Activated T-cell treated with anti-CD3 and anti-CD28 coated beads for 48 hours (primary cell): Measurements from ENCODE around the gene GATA2.

Experiments
- DNase-seq: peaks from one replicate; pipeline ENCODE4 v3.0.0-alpha.2; 2020; ENCODE audit warnings: low read depth

GATA2 gene

DNA sequence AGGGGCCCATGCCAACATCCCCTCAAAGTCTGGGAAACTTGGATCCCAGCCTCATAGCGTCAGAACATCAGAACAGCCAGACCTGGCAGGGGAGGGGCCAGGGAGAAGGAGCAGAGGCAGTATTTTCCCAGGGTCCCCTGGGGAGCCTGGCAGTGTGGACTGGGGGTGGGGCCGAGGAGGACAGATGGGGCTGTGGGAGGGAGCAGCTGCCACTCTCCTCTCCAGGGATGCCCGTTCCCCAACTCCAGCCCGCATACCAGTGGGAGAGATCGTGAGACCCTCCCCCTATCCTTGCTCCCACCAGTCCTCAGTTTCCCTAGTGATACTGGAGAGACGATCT is 19.9 kb downstream of the GATA2 start:
- DNase-seq: no peak

DNA sequence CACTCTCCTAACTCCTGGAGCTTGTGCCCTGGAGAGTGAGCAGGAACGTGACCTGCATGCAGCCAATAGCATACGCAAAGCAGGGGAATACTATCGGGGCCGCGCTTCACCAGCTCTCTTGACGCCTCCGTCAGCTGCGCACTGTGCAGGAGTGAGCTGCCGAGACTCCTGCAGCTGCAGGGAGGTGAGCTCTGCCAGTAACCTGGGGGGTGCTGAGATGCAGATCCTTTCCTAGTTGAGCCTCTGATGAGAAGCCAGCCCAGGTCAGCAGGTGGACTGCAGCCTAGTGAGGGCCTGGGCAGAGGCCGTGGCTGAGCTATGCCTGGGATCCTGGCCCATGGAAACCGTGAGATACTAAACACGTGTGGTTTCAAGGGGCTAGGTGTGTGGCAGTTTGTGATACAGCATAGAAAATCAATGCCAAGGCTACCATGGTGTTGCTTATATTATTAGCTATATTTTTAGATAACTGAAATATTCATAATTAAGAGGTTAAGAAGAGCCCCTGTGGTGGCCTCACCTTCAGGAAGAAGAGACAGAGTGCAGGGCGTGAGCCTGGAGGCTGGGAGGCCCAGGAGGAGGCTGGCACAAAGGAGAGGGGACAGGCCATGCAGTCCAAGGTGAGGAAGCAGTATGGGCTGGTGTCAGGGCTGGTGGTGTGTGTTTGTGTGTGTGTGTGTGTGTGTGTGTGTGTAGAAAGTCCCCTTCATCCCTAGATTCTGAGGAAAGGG is 20.4 kb downstream of the GATA2 start:
- DNase-seq: no peak

DNA sequence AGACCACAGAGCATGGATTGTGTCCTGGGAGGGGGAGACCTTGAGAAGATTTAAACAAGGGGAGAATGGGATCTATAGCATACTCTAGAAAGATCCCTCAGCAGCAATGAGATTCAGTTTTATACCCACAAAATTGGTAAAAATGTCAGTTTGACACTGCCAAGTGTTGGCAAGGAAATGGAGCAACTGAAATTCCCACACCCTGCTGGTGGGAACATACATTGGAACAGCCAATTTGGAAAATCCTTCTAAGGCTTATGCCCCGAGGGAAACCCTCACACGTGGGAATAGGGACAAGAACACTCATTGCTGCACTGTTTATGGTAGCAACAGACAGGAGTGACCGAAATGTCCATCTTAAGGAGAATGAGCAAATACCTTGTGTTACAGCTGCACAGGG is 21.3 kb downstream of the GATA2 start:
- no peak for DNase-seq

DNA sequence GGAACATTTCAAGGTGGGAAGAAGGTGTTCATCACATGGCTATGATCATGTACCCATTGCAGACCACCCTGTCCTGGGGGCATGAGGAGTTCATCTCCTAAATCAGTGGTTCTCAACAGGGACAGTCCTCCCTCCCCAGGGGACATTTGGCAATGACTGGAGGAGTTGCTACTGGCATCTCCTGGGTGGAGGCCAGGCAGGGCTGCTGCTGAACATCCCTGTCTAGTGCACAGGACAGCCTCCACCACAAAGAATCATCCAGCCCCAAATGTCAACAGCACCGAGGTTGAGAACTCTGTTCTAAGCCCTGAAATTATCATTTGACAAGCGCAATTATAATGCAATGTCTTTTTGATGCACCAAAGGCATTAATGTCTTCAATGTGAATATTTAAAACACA is 21.9 kb downstream of the GATA2 start:
- no peak for DNase-seq

DNA sequence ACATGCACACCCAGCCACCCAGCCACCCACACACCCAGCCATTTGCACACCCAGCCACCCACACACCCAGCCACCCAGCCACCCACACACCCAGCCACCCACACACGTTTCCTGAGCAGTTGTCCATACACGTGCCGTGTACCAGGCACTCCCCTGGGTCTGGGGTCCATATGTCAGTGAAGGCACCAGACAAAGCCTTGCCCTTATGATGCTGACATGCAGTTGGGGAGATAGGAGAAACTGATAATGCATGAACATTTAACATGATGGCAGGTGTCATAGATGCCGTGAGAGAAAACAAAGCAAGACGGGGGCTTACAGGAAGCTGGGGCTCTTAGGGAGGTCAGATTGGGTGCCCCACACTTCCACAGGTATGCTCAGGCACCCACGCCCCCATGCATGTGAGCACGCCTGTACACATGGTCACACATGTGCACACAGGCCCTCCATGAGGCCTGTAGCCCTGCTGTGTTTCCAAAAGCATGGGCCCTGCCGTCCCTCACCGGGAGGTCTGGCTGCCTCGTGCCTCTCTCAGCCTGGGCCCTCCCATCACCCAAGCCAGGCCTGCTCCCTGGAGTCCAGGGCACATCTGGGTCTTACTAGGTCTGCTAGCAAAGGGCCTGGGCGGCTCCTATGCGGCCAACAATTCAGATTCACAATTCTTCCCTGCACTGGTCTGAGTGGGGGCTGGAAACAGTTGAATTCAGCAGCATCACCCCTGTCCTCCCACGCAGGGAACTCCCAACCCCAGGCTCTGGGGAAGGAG is 22.7 kb downstream of the GATA2 start:
- no peak for DNase-seq

DNA sequence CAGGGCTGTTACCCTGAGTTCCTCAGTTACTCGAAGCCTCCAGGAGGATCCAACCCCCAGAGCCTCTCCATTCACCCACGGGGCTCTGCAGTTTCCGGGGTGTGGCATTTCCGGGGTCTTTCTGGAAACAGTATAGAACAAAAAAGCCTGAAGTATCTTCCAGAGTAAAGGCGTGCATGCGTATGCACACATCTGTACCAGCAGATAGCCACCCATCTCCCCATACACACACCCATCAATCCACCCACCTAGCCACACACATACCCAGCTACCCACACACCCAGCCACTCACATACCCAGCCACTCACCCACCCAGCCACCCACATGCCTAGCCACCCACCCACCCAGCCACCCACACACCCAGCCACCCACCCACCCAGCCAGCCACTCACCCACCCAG is 23.4 kb downstream of the GATA2 start:
- DNase-seq: no peak

DNA sequence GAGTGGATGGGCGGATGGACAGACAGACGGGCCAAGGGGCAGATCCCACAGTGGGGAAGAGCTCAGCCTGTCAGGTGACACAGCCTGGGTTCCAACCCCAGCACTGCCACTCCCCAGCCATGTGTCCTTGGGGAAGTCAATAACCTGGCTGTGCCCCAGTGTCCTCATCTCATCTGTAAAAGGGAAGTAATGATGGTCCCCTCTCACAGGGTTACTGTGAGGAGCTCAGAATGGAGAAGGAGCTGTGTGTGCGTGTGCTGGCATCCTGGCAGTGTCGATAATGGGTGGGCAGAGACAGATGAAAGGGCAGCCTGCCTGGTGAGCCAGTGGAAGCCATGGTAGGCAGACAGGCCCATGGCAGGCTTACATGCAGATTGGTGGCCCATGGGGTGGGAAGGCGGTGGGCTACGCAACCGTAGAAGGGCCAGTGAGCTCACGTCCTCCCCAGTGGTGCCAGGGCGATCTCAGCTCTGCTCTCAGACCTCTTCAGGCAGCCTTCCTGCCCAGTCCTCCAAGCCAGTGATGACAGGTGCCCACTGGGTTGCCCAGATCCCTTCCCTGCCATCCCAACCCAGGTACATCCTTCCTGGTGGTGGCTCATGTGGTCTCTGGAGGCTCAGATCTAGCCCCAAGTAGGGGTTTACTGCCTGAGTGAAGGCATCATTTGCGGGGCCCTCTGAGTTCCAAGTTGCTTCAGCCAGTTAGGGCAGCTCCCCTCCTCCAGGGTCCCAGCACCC is 24.0 kb downstream of the GATA2 start:
- no peak for DNase-seq

DNA sequence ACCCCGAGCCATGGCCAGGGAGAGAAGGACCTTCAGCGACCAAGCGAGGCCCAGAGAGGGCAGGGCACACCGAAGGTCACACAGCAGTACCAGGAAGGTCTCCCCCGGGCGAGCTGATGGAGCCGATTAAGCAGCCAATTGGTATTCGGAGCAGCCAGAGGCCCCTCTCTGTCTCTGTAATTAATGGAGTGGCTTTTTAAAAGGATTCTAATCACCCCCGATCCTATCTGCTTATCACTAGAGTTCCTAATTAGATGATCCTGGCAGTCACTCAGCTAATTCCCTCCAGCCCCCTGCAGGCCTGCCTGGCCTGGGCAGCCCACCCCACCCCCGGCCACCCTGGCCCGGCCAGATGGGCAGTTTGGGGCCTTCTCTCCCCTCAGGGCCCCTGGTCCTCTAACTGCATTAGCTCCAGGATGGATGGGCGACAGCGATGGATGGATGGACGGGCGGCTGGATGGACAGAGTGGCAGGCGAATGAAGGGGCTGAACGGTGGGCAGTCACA is 24.7 kb downstream of the GATA2 start:
- no peak for DNase-seq

DNA sequence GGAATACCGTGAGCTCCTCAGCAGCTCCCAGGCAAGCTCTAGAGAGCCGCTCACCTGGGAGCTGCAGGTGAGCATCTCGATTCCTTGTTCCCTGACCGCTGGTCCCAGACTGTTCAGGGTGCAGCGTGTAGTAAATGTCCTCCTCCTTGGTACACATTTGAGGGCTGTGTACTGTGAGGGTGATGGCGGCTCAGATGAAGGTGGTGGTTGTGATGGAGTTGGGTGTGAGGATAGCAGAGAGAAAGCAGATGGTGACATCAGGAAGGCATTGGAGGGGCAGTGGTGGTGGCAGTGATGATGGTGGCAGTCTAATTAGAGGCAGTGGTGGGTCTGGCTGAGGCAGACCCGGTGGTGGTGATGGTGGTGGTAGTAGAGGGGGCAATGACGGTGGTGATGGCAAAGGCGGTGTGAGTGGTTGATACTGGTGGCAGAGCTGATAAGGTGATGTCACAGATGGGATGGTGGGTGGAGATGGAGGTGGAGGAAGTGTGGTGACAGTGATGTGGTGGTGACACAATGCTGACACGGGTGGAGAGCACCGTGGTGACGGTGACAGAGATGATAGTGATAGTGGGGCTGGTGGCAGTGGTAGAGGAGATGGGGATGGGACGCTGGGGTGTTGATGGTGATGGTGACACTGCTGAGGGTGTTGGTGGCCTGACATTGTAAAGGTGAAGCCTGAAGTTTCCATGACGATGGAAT is 26.0 kb downstream of the GATA2 start, which contains the start of gene DNAJB8:
TSS of gene DNAJB8 (minus strand) at position 51 of the 702 bp plus-strand sequence. CDS start 3,645 bp downstream, outside the sequence.
- no peak for DNase-seq

DNA sequence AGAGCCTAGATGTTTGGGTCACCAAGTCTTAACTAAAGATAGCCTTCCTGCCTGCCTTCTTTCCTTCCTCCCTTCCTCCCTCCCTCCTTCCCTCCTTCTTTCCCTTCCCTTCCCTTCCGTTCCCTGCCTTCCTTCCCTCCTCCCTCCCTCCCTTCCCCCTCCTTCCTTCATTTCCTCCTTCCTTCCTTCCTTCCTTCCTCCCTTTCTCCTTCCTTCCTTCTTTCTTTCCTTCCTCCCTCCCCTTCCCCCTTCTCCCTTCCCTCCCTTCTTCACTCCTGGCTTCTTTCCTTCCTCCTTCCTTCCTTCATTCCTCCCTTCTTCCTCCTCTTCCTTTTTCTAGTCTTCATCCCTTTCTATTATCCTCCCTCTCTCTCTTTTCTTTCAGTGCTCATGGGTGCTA is 28.3 kb downstream of the GATA2 start:
- no peak for DNase-seq

DNA sequence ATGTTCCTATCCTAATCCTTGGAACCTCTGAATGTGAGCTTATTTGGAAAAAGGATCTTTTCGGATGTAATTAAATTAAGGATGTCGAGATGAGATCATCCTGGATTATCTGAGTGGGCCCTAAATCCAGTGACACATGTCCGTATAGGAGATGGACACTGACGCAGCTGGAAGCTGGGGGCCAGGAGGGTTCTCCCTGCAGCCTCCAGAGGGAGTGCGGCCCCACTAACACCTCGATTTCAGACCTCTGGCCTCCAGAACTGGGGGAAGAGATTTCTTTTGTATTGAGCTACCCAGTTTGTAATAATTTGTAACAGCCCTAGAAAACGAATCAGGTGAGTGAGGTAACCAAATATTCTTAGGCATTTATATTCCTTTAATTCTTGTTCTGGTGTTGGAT is 28.8 kb downstream of the GATA2 start:
- no peak for DNase-seq

DNA sequence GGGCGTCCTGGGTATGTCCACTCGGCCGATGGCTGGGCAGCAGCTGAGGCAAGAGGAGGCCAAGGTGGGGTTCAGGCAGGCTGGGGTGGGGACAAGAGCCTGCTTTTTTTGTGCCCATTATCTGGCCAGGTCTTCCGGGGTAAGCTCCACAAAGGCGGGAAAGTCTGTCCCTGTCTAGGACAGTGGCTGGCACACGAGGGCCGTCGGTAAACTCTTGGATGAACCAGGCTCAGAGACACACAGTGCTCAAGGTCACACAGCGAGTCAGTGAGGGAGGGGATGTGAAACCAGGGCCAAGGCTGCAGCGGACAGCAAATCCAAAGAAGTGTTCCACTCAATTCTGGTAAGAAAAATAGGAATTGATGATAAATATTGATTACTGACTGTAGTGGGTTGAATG is 29.2 kb downstream of the GATA2 start:
- DNase-seq: no peak

DNA sequence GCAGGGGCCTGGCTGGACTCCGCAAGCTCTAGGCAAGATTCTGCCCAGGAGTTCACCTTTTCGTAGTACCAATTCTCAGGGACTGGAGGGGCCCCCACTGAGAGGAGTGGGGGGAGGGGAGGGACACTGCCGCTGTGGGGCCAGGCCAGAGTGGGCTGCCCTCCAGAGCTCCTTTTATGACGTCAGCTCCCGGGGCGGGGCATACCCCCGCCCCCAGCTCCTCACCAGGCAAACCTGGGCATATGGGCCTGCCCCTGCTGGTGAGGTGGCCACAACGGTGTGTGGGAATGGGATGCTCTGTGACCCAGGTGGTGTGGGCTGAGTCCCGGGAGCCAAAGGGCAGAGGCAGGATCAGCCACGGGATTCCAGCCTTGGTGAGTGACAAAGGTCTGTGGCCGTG is 29.6 kb downstream of the GATA2 start:
- DNase-seq: no peak

DNA sequence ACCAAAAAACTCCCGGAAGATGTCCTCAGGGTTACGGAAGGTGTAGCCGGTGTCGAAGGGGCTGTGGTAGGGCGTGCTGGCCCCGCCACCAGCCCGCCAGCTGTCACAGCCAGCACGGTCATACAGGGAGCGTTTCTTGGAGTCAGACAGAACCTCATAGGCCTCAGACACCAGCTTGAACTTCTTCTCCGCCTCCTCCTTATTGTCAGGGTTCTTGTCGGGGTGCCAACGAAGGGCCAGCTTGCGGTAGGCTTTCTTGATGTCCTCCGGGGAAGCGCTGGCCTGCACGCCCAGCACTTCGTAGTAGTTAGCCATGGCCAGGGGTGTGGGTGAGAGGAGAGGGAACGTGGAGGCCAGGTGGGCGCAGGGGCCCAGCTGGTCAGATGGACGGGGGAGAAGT is 30.1 kb downstream of the GATA2 start:
- DNase-seq: no peak

DNA sequence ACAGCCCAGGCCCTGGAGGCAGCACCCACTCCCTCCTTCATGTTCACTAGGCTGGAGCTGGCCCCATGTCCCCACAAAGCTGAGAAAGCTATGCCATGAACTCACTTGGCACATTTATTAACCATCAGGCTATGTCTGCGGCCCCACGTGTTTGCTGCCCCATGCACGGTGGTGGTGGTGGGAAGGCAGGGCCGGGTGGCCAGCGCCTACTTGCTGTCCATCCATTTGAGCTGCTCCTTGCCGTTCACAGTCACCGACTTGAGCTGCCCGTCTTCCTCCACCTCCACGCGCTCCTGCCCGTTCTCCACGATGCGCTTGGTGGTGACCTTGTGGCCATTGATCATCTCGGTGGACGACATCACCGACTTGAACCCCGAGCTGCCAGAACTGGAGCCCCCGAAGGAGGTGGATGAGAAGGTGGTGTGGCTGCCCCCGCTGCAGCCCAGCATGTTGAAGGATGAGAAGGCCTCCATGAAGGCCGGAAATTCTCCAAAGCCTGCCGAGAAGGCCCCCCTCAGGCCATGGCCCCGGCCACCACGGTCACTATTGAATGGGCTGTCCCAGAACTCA is 30.6 kb downstream of the GATA2 start:
- no peak for DNase-seq

DNA sequence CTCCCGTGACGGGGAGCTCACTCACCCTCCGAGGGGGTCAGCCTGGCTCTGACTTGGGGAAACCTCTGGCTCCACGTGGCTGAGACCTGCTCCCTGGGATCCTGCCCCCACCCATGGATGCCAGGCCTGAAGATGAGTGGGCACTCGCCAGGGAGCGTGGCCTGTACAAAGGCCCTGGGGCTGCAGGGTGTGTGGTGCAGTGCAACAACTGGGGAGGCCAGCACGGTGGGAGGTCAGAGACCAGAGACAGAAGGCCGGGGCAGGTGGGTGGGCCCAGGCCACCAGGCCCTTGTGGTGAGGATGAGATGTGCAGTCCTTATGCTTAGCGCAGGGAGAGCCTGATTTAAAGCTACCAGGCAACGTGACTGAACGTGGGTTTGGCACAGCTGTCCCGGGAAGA is 31.3 kb downstream of the GATA2 start:
- DNase-seq: no peak

DNA sequence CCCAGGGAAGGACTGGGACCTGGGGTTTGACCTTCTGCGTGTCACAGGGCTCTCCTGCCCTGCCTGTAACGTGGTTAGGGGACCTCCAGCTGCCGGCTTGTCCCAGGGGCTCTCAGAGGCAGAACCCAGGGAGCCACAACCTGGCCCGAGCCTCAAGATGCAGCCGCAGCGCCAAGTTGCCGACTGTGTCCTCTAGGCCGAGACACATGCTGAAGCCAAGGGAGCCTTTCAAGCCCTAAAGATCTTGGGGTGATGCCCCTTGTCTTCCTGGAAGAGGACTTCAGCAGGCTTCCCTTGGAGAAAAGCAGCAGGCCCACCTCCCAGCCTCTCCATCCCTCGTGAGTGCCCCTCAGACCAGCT is 33.6 kb downstream of the GATA2 start:
- DNase-seq: no peak

DNA sequence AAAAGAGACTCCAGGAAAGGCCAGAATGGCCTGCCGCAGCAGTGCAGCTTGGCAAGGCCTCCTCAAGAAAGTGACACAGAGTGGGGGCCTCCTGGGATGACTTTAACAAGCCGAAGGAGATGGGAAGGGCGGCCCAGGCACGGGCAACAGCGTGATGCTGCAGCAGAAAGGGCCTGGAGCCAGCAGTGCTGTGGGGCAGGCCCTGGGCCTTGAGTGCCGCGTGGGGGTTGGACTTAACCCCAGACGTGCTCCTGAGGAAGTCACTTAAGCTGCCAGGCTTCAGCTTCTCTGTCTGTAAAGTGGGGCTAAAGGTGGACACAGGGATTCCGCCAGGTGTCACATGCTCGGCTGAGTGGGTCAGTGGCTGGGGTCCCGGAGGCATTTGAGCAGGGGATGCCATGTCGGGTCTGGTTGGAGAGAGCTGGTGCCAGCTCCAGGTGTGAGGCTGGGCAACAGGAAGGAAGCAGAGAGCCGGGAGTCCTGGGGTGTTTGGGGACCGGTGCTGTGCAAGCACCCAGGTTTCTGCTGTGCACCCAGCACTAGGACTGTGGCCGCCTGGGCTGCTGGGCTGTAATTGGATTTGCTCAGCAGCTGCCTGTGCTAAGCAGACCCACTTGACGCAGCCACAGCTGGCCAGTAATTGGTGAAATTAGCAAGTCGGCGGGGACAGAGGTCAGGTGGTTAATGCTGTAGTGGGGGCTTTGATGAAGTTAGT is 34.1 kb downstream of the GATA2 start:
- DNase-seq: no peak

DNA sequence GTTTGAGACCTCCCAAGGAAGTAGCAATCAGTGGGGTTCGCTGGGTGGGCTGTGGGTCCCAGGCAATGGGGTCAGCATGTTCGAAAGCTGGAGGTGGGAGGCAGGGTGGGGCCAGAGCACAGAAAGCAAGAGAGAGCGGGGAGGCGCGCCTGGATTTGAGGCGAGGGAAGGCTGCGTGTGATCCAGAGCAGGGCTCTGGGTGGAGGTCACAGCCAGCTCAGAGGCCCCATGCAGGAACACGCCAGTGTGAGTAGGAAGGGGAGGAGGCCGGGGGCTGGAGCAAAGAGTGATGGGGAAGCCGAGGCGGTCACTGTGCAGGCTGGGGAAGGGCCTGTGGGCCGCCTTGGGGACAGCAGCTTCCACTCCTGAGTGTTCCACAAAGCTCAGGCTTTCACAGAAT is 35.1 kb downstream of the GATA2 start:
- no peak for DNase-seq

DNA sequence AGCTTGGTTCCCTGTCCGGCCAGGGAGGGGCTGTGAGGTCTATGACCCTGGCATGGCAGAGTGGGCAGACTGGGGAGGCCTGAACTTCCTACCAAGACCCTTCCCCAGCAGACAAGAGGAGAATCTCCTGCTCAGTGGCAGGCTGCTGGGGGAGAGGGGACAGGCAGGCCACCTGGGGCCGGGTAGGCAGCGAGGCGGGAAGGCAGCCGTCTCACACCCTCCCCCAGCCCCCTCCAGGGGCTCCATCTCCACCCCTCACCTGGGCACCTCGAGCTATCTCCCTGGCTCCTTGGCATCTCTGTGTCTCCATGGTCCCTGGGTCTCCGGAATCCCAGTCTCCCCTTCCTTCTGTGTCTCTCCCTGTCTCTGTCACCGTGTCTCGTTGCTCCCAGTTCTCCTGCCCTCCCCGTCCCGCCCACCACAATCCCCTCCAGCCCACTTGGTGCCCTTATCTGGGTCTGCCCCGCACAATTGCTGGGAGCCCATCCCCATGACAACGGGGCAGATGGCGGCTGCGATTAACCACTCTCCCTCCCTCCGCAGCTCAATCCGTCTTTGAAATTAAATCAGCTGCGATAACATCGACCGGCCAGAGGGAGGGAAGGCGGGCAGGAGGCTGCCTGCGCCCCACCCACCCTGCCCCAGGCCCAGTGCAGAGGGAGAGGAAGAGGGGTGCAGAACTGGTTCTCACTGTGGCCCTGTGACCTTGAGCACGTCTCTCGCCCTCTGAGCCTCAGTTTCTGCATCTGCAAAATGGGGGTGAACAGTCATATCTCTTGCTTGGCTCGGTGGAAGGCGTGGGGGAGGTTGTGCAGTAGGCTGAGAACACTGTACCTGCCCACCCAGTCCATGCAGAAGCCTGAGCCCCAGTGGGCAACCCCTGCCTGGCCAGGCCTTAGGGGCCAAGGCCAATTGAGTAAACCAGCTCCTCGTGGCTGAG is 36.0 kb downstream of the GATA2 start:
- no peak for DNase-seq
